Hepatocyte (in vitro differentiated cells): Measurements from ENCODE around the gene PLPPR3. TPM values are rescaled to one million over a fixed set of nuclear protein-coding genes. Genes with fewer than 3 reads are reported as not detected.

Experiments
- DNase-seq: peaks from one replicate; pipeline ENCODE4 v3.0.0-alpha.2; 2016; ENCODE audit warnings: low spot score
- H2AFZ ChIP-seq: fragments of 200-600 bp; sonication (generic); 2 replicates; pipeline ENCODE4 v1.6.0; 2016; ENCODE audit warnings: antibody characterized with exemption, mild to moderate bottlenecking
- H3K27ac ChIP-seq: fragments of 200-600 bp; sonication (generic); 2 replicates; pipeline ENCODE4 v1.5.1; 2016; ENCODE audit warnings: mild to moderate bottlenecking
- H3K27me3 ChIP-seq: fragments of 200-600 bp; sonication (generic); 2 replicates; pipeline ENCODE4 v1.6.1; 2016
- H3K36me3 ChIP-seq: fragments of 200-600 bp; sonication (generic); replicated peaks from 2 replicates; pipeline ENCODE4 v1.5.1; 2016; ENCODE audit warnings: low read depth; ENCODE audit not compliant: insufficient read depth
- H3K4me1 ChIP-seq: fragments of 200-600 bp; sonication (generic); 2 replicates; pipeline ENCODE4 v1.5.1; 2016; ENCODE audit warnings: mild to moderate bottlenecking, moderate library complexity; ENCODE audit not compliant: insufficient read depth
- H3K4me2 ChIP-seq: fragments of 200-600 bp; sonication (generic); 2 replicates; pipeline ENCODE4 v1.6.0; 2016
- H3K4me3 ChIP-seq: fragments of 200-600 bp; sonication (generic); 2 replicates; pipeline ENCODE4 v1.5.1; 2016; ENCODE audit warnings: mild to moderate bottlenecking
- H3K79me2 ChIP-seq: fragments of 200-600 bp; sonication (generic); 2 replicates; pipeline ENCODE4 v1.6.0; 2017; ENCODE audit warnings: mild to moderate bottlenecking
- H3K9me2 ChIP-seq: fragments of 200-600 bp; sonication (generic); replicated peaks from 2 replicates; pipeline ENCODE4 v1.6.0; 2017; ENCODE audit warnings: mild to moderate bottlenecking; ENCODE audit not compliant: insufficient read depth
- H3K9me3 ChIP-seq: fragments of 200-600 bp; sonication (generic); 2 replicates; pipeline ENCODE4 v1.5.1; 2016; ENCODE audit warnings: low read depth, mild to moderate bottlenecking
- H4K20me1 ChIP-seq: fragments of 200-600 bp; sonication (generic); 2 replicates; pipeline ENCODE4 v1.6.0; 2016; ENCODE audit warnings: mild to moderate bottlenecking; ENCODE audit not compliant: insufficient read depth, poor library complexity, severe bottlenecking
- EZH2 ChIP-seq: fragments of 200-600 bp; sonication (generic); IDR thresholded peaks from 2 replicates; pipeline ENCODE4 v1.6.1; 2016; ENCODE audit warnings: antibody characterized with exemption, mild to moderate bottlenecking, borderline replicate concordance
- EZH2phosphoT487 ChIP-seq: fragments of 200-600 bp; sonication (generic); IDR thresholded peaks from one replicate; pipeline ENCODE4 v1.6.1; 2018; ENCODE audit warnings: antibody characterized with exemption, mild to moderate bottlenecking, low read depth, moderate library complexity; ENCODE audit not compliant: unreplicated experiment, severe bottlenecking
- whole genome bisulfite sequencing: methylation state at CpG from one replicate; pipeline ENCODE4 v1.1.6; 2016; ENCODE audit warnings: low lambda C conversion rate; ENCODE audit errors: missing lambda C conversion rate; 5-methylcytosine and 5-hydroxymethylcytosine counted together
- polyA plus RNA-seq: library from polyadenylated mRNA; unstranded; fragments of >200 nt; fragmentation: Nextera tagmentation; extraction: Ambion mirVana; gene quantifications from 2 replicates; pipeline ENCODE4 v1.2.1, GENCODE V29; 2016
- total RNA-seq: library from RNA; depleted of rRNA; stranded (reverse); fragments of >200 nt; gene quantifications from 2 replicates; pipeline ENCODE4 v1.2.3, GENCODE V29; 2014
- TF ChIP-seq, protein P1 (sequence below): fragments of 200-600 bp; sonication (generic); IDR thresholded peaks from 2 replicates; pipeline ENCODE4 v1.5.1; 2016; ENCODE audit warnings: antibody characterized with exemption, mild to moderate bottlenecking; ENCODE audit not compliant: poor library complexity

PLPPR3 gene
- total and polyA plus RNA-seq, 2 experiments from 2014 or later = 11.1 to 11.7 TPM

DNA sequence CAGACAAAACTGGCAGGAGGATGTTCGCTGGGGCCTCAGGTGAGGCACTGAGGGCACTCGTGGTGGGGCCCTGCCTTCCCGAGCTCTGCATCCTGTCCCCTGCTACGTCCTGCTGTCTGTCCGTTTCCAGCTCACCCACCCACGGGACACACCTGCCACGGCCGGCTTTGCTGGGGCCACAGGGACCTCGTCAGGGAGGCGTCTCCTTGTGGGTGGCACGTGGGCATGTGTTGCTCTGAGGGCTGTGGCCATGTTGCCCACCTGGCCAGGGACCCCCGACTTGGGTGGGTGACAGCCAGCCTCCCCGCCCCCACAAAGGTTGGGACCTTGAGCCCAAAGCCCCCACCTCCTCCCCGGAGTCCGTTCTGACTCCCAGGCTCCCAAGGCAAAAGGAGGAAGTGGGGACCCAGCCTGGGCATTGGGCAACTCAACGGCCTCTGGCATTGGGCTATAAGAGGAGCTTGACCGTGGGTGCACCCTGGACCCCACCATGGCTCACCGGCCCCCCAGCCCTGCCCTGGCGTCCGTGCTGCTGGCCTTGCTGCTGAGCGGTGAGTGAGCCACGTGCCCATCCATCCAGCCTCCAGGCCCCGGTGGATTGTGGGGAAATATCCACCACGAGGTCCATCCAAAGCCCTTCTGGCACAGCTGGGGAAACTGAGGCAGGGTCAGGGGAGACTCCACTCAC is 18.9 kb upstream of the PLPPR3 start, which contains the start of gene PRTN3:
TSS of gene PRTN3 (plus strand) at position 481 of the 688 bp plus-strand sequence. CDS start at position 491, 10 bp downstream.
- no peak within 1 kb of the TSS for H3K4me2 ChIP-seq
- no peaks in the 10 kb centered on the region for H4K20me1 ChIP-seq
- DNase-seq = no peak
- no peak within 1 kb of the TSS for H3K27ac ChIP-seq
- TF ChIP-seq EZH2phosphoT487 (no peak), EZH2 (no peak)
- TF ChIP-seq, protein P1, sequence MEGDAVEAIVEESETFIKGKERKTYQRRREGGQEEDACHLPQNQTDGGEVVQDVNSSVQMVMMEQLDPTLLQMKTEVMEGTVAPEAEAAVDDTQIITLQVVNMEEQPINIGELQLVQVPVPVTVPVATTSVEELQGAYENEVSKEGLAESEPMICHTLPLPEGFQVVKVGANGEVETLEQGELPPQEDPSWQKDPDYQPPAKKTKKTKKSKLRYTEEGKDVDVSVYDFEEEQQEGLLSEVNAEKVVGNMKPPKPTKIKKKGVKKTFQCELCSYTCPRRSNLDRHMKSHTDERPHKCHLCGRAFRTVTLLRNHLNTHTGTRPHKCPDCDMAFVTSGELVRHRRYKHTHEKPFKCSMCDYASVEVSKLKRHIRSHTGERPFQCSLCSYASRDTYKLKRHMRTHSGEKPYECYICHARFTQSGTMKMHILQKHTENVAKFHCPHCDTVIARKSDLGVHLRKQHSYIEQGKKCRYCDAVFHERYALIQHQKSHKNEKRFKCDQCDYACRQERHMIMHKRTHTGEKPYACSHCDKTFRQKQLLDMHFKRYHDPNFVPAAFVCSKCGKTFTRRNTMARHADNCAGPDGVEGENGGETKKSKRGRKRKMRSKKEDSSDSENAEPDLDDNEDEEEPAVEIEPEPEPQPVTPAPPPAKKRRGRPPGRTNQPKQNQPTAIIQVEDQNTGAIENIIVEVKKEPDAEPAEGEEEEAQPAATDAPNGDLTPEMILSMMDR = no peak
- no peaks in the 10 kb centered on the region for H3K79me2 ChIP-seq
- no peaks in the 10 kb centered on the region for H3K9me2 ChIP-seq
- H3K27me3 ChIP-seq = peaks cover 21% of the 10 kb centered on the region
- no peak within 1 kb of the TSS for H2AFZ ChIP-seq
- H3K4me3 ChIP-seq = no peak within 1 kb of the TSS
- no peaks in the 10 kb centered on the region for H3K36me3 ChIP-seq
- H3K9me3 ChIP-seq = no peaks in the 10 kb centered on the region
- WGBS = 81% methylated on average over 19 of the region's 24 CpGs
- H3K4me1 ChIP-seq = peaks cover 10% of the 10 kb centered on the region

DNA sequence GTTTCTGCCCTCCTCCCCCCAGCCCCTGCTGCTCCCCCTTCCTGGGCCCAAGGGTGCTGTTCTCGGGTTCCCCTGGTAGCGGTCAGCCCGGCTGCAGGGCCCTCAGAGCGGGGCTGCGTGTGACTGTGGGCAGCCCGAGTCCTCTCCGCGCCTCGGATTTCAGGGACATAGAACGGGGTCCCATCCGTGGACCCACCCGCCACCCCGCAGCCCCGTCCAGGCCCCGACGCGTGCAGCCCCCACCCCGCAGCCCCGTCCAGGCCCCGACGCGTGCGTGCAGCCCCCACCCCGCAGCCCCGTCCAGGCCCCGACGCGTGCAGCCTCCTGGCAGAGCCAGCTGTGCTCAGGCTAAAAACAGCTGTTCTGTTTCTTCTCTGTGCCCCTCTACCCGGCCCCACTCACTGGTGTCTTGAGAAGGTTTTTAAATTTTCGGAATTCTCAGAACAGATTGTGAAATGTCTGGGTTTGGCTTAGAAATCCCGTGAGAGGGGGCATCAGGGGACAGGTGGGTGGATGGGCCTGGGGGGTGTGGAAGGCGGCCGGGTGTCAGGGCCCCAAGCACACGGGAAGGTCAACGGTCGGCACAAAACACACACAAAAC is 13.6 kb upstream of the PLPPR3 start:
- 77% methylated on average over 14 of the region's 36 CpGs for WGBS
- no peak overlapping the region for H2AFZ ChIP-seq
- no peak for TF ChIP-seq EZH2phosphoT487
- TF ChIP-seq, protein P1 = no peak
- TF ChIP-seq EZH2 = no peak
- no peaks in the 10 kb centered on the region for H3K27me3 ChIP-seq
- H3K4me1 ChIP-seq = no peaks in the 10 kb centered on the region
- H3K4me2 ChIP-seq = no peak overlapping the region
- H4K20me1 ChIP-seq = no peaks in the 10 kb centered on the region
- no peaks in the 10 kb centered on the region for H3K9me3 ChIP-seq
- no peak overlapping the region for H3K4me3 ChIP-seq
- H3K27ac ChIP-seq = no peak overlapping the region
- no peaks in the 10 kb centered on the region for H3K79me2 ChIP-seq
- no peaks in the 10 kb centered on the region for H3K36me3 ChIP-seq
- peak; percentile 16 for DNase-seq
- H3K9me2 ChIP-seq = no peaks in the 10 kb centered on the region

DNA sequence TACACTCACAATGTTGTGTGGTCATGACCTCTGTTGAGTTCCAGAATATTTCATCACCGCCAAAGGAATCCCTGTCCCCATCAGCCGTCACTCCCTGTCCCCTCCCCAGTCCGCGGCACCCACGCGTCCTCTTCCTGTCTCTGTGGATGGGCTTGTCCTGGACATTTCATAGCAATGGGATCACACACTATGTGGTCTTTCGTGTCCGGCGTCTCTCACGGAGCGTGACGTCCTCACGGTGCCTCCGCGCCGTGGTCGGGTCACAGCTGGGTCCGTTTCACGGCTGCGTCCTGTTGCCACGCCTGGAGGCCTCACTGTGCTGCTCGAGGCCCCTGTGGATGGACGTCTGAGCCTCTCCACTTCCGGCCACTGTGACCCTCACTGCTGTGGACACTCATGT is 12.5 kb upstream of the PLPPR3 start:
- Histone ChIP-seq H3K9me2 (no peaks in the 10 kb centered on the region), H4K20me1 (no peaks in the 10 kb centered on the region), H3K27me3 (no peaks in the 10 kb centered on the region), H3K79me2 (no peaks in the 10 kb centered on the region), H3K4me2 (no peak overlapping the region), H2AFZ (no peak overlapping the region), H3K36me3 (no peaks in the 10 kb centered on the region), H3K27ac (no peak overlapping the region), H3K4me1 (no peaks in the 10 kb centered on the region), H3K9me3 (no peaks in the 10 kb centered on the region), H3K4me3 (no peak overlapping the region)
- no peak for DNase-seq
- 84% methylated on average over 24 of the region's 24 CpGs for WGBS
- no peak for TF ChIP-seq EZH2phosphoT487
- TF ChIP-seq, protein P1 = no peak
